ENCODE measurements around the gene SCUBE1. TPM values are rescaled to one million over a fixed set of nuclear protein-coding genes. Genes with fewer than 3 reads are reported as not detected.

The SCUBE1 gene
- total and polyA plus RNA-seq, 10 of the 15 experiments (the other 5 are each of a cell fraction or from before 2014, with no cell fraction given) = not detected

DNA sequence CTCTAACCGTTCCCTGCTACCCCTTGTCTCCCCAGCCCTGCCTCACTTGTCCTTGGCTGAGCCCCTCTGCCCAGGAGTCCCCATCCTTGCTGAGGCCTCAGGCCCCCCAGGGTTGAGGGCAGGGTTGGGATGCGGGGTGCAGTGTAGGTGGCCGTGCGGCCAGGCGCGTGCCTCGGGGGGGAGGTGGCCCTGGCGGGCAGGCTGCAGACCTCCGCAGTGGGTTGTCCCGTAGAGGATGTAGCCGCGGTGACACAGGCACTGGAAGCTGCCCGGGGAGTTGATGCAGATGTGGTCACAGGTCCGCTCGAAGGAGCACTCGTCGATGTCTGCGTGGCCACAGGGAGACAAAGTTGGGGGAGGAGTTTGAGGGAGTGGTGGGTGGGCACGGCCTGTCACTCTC lies 114.3 kb downstream of the SCUBE1 start:
- Histone ChIP-seq H2AFZ (ENCODE audit: control insufficient read depth, low read depth, low read length) (no peak overlapping the region), H4K20me1 (ENCODE audit: control insufficient read depth, insufficient read depth) (no peaks in the 10 kb centered on the region), H3K4me3 (no peak overlapping the region), H3K4me2 (ENCODE audit: control insufficient read depth, insufficient read depth) (no peak overlapping the region), H3K9me3 (replicated peaks; ENCODE audit: control insufficient read depth, insufficient read depth, low read length) (no peaks in the 10 kb centered on the region), H3K4me1 (ENCODE audit: control insufficient read depth, insufficient read depth, low read length) (no peaks in the 10 kb centered on the region), H3K36me3 (ENCODE audit: control insufficient read depth in 2 of 2, insufficient read depth in 2 of 2, low read length in 1 of 2) (no peaks in the 10 kb centered on the region), H3K9ac (ENCODE audit: control insufficient read depth, insufficient read depth, low read length) (no peak overlapping the region), H3K27ac (ENCODE audit: control insufficient read depth, insufficient read depth) (no peak overlapping the region), H3K27me3 (replicated peaks in 1 of 2; ENCODE audit: control insufficient read depth in 2 of 2, insufficient read depth in 2 of 2, low read length in 1 of 2) (peaks cover 1 to 4% of the 10 kb centered on the region in 2 experiments; a peak in 3 of 4 replicates), H3K79me2 (ENCODE audit: control insufficient read depth, insufficient read depth, low read length) (no peaks in the 10 kb centered on the region)
- in situ Hi-C loops (cut with MboI) = no loop called here
- BruUV-seq (replicated peaks) = no TSS peak
- 68% methylated on average over 18 of the region's 19 CpGs for WGBS (ENCODE audit: insufficient coverage, insufficient replicate concordance, low lambda C conversion rate, missing lambda C conversion rate)
- DNase-seq (ENCODE audit: low read depth, low spot score) = no peak
- intact Hi-C loops (cut with micrococcal nuclease; ENCODE audit: unreplicated experiment) = no loop called here
- CTCF ChIA-PET = interaction anchor here (0.8 to 4.8 kb wide), 8 partner anchors 13 to 159 kb away, joined by 3 to 37 read pairs (median 4); no protein-coding TSS in a partner anchor
- POLR2A ChIA-PET = no interaction called here
- ATAC-seq = no peak
- SMC1A ChIA-PET (ENCODE audit: uncharacterized antibody, unreplicated experiment) = interaction anchor here (0.6 kb wide), 1 partner anchor 512 kb away, joined by 3 read pairs; no protein-coding TSS in a partner anchor
- RAD21 ChIA-PET (ENCODE audit: unreplicated experiment) = interaction anchor here (0.6 to 1.3 kb wide), 2 partner anchors 99 to 117 kb away, joined by 4 to 5 read pairs; no protein-coding TSS in a partner anchor
- FAIRE-seq = no peak
- TF ChIP-seq NFYB (IDR thresholded peaks at IDR 0.05; ENCODE audit: insufficient read depth, low read depth, low read length) = no peak
- no peak for TF ChIP-seq RB1 (IDR thresholded peaks at IDR 0.05; ENCODE audit: borderline replicate concordance)
- no peak for TF ChIP-seq NBN (IDR thresholded peaks at IDR 0.05)
- TF ChIP-seq STAT1 (conservative IDR thresholded peaks at IDR 0.05) = no peak
- no peak for TF ChIP-seq JUNB (IDR thresholded peaks at IDR 0.05)
- no peak for TF ChIP-seq ZNF207 (IDR thresholded peaks at IDR 0.05; ENCODE audit: borderline replicate concordance)
- TF ChIP-seq NFYA (IDR thresholded peaks at IDR 0.05; ENCODE audit: borderline replicate concordance, low read depth, low read length) = no peak
- TF ChIP-seq SP1 (IDR thresholded peaks at IDR 0.05; ENCODE audit: low read depth, low read length) = no peak
- no peak for TF ChIP-seq ESRRA (IDR thresholded peaks at IDR 0.05; ENCODE audit: low read length)
- no peak for TF ChIP-seq MYB (IDR thresholded peaks at IDR 0.05; ENCODE audit: borderline replicate concordance, low read depth, low read length)
- TF ChIP-seq RUNX3 (IDR thresholded peaks at IDR 0.05; ENCODE audit: low read length) = no peak
- TF ChIP-seq CHD4 (IDR thresholded peaks at IDR 0.05) = no peak
- TF ChIP-seq KDM1A (IDR thresholded peaks at IDR 0.05; ENCODE audit: borderline replicate concordance) = no peak
- TF ChIP-seq RAD51 (IDR thresholded peaks at IDR 0.05) = no peak
- no peak for TF ChIP-seq SREBF1 (IDR thresholded peaks at IDR 0.05; ENCODE audit: low read length)
- no peak for TF ChIP-seq CBFB (IDR thresholded peaks at IDR 0.05; ENCODE audit: low read depth)
- TF ChIP-seq, protein P1, sequence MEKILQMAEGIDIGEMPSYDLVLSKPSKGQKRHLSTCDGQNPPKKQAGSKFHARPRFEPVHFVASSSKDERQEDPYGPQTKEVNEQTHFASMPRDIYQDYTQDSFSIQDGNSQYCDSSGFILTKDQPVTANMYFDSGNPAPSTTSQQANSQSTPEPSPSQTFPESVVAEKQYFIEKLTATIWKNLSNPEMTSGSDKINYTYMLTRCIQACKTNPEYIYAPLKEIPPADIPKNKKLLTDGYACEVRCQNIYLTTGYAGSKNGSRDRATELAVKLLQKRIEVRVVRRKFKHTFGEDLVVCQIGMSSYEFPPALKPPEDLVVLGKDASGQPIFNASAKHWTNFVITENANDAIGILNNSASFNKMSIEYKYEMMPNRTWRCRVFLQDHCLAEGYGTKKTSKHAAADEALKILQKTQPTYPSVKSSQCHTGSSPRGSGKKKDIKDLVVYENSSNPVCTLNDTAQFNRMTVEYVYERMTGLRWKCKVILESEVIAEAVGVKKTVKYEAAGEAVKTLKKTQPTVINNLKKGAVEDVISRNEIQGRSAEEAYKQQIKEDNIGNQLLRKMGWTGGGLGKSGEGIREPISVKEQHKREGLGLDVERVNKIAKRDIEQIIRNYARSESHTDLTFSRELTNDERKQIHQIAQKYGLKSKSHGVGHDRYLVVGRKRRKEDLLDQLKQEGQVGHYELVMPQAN (conservative IDR thresholded peaks at IDR 0.05) = no peak
- no peak for TF ChIP-seq SUPT20H (IDR thresholded peaks at IDR 0.05; ENCODE audit: borderline replicate concordance, control insufficient read depth, low read depth, low read length)
- no peak for TF ChIP-seq CBX3 (IDR thresholded peaks at IDR 0.05; ENCODE audit: borderline replicate concordance, low read depth)

All from GM12878 (cell line).